ENCODE measurements around the gene KCNH1. TPM values are rescaled to one million over a fixed set of nuclear protein-coding genes. Genes with fewer than 3 reads are reported as not detected.

The KCNH1 gene
- polyA plus RNA-seq, 1 experiment, result 3.5 TPM

GRCh38 chr1:210866532-210866931 lies 267.4 kb downstream of the KCNH1 start:
- ChIA-PET POLR2A (no interaction called here), CTCF (interaction anchor here (0.6 kb wide), 1 partner anchor 25 kb away, joined by 3 read pairs; no protein-coding TSS in a partner anchor)
- no peak overlapping the region for H3K4me3 ChIP-seq (ENCODE audit: low read depth, low read length)
- TF ChIP-seq, protein P1, sequence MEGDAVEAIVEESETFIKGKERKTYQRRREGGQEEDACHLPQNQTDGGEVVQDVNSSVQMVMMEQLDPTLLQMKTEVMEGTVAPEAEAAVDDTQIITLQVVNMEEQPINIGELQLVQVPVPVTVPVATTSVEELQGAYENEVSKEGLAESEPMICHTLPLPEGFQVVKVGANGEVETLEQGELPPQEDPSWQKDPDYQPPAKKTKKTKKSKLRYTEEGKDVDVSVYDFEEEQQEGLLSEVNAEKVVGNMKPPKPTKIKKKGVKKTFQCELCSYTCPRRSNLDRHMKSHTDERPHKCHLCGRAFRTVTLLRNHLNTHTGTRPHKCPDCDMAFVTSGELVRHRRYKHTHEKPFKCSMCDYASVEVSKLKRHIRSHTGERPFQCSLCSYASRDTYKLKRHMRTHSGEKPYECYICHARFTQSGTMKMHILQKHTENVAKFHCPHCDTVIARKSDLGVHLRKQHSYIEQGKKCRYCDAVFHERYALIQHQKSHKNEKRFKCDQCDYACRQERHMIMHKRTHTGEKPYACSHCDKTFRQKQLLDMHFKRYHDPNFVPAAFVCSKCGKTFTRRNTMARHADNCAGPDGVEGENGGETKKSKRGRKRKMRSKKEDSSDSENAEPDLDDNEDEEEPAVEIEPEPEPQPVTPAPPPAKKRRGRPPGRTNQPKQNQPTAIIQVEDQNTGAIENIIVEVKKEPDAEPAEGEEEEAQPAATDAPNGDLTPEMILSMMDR (IDR thresholded peaks at IDR 0.05; ENCODE audit: insufficient read depth, low read depth, low read length), result no peak
- no peak for DNase-seq (ENCODE audit: low read depth)
- H3K27me3 ChIP-seq (ENCODE audit: control insufficient read depth, insufficient read depth, low read length), result no peaks in the 10 kb centered on the region
- no peaks in the 10 kb centered on the region for H3K36me3 ChIP-seq (ENCODE audit: control insufficient read depth, insufficient read depth, low read length)

DNA sequence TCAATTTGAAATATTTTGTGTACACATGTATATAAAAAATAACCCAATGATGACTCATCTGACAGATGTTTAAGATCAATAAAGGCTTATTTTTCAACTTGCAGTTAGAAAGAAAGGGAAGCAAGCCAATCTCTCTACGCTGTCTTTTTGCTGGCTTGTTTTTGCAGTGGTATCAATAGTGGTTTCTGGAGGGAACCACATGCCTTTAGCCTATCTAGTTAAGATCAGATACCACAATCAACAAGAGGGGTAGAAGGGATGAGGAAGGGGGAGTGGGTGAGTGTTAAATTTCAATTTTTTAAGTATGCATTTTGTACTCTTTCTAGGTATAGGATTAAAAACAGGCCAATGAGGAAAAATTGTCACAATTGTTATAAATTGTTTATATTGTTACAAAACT lies 276.2 kb downstream of the KCNH1 start:
- ChIA-PET POLR2A (no interaction called here), CTCF (interaction anchor here (1.4 kb wide), 1 partner anchor 276 kb away, joined by 3 read pairs; the partner anchor contains the start of gene KCNH1)
- Histone ChIP-seq H3K27me3 (ENCODE audit: control insufficient read depth, insufficient read depth, low read length) (no peaks in the 10 kb centered on the region), H3K36me3 (ENCODE audit: control insufficient read depth, insufficient read depth, low read length) (no peaks in the 10 kb centered on the region), H3K4me3 (ENCODE audit: low read depth, low read length) (no peak overlapping the region)
- TF ChIP-seq, protein P1 (IDR thresholded peaks at IDR 0.05; ENCODE audit: insufficient read depth, low read depth, low read length), result no peak
- DNase-seq (ENCODE audit: low read depth), result no peak

DNA sequence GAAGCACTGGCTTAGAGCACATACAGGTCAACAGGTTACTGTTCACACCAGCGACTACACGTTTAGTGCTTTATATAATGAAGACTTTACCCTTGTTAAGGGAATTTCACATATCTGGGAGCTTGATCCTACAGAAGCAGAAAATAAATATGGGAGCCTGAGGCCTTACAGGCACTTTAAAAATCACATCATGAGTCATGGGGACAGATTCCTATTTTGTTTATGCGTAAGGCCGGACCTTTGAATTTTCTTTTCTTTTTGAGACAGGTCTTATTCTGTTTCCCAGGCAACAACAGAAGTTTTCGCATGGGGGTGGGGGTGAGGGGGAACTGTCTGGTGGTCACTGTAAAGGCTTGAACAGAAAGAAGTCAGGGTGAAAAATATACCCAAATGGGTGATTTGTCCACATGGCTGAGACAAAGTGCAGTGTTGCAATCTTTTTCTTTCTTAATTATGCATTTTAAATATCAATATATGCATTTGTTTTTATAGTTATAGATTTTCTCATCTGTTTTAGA lies 276.7 kb downstream of the KCNH1 start:
- TF ChIP-seq, protein P1 (IDR thresholded peaks at IDR 0.05; ENCODE audit: insufficient read depth, low read depth, low read length), result no peak
- H3K4me3 ChIP-seq (ENCODE audit: low read depth, low read length), result no peak overlapping the region
- POLR2A ChIA-PET, result no interaction called here
- no peaks in the 10 kb centered on the region for H3K27me3 ChIP-seq (ENCODE audit: control insufficient read depth, insufficient read depth, low read length)
- CTCF ChIA-PET, result interaction anchor here (1.4 kb wide), 1 partner anchor 277 kb away, joined by 3 read pairs; the partner anchor contains the start of gene KCNH1
- DNase-seq (ENCODE audit: low read depth), result no peak
- H3K36me3 ChIP-seq (ENCODE audit: control insufficient read depth, insufficient read depth, low read length), result no peaks in the 10 kb centered on the region

DNA sequence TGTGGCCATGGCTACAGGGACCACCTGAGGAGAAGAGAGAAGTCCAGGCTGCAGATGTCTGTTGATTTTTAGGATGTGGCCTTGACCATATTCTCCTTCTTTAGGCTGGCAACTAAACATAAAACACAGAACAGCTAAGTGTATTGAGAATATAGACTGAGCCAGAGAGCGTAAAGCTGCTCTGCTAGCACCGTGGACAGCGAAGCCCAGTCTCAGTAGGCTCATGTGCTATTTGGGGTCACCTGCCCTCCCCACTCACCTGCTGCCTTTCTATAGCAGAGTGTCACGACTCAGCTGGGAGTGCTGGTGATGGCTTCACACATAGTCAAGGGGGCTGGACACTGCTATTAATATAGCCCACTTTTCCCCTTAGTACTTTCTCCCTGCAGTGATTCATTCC lies 278.5 kb downstream of the KCNH1 start:
- ChIA-PET CTCF (interaction anchor here (1.0 to 1.3 kb wide), 2 partner anchors 95 to 279 kb away, joined by 4 read pairs; partner anchors contain the start of gene KCNH1), POLR2A (no interaction called here)

GRCh38 chr1:210853276-210853675 lies 280.7 kb downstream of the KCNH1 start:
- no peak overlapping the region for H3K4me3 ChIP-seq (ENCODE audit: low read depth, low read length)
- H3K36me3 ChIP-seq (ENCODE audit: control insufficient read depth, insufficient read depth, low read length), result no peaks in the 10 kb centered on the region
- TF ChIP-seq, protein P1 (IDR thresholded peaks at IDR 0.05; ENCODE audit: insufficient read depth, low read depth, low read length), result no peak
- DNase-seq (ENCODE audit: low read depth), result no peak
- POLR2A ChIA-PET, result no interaction called here
- CTCF ChIA-PET, result interaction anchor here (0.9 kb wide), 1 partner anchor 12 kb away, joined by 3 read pairs; no protein-coding TSS in a partner anchor
- no peaks in the 10 kb centered on the region for H3K27me3 ChIP-seq (ENCODE audit: control insufficient read depth, insufficient read depth, low read length)

More for the DNA sequence above, 278.5 kb downstream of the KCNH1 start:
- H3K27me3 ChIP-seq (ENCODE audit: control insufficient read depth, insufficient read depth, low read length), result no peaks in the 10 kb centered on the region
- H3K4me3 ChIP-seq (ENCODE audit: low read depth, low read length), result no peak overlapping the region
- no peaks in the 10 kb centered on the region for H3K36me3 ChIP-seq (ENCODE audit: control insufficient read depth, insufficient read depth, low read length)
- DNase-seq (ENCODE audit: low read depth), result no peak
- TF ChIP-seq, protein P1 (IDR thresholded peaks at IDR 0.05; ENCODE audit: insufficient read depth, low read depth, low read length), result no peak

Data from BJ (cell line).